Left ventricle myocardium superior (tissue), 1 donor: ENCODE measurements around the gene HIC2. TPM values are rescaled to one million over a fixed set of nuclear protein-coding genes. Genes with fewer than 3 reads are reported as not detected.
"Not testable (repeated sequence)": the region's sequence is repeated elsewhere in the genome, so short reads cannot be mapped to it uniquely, and the experiment has no call there.

Experiments
- ATAC-seq: fragments of 200-7000 bp; cut with Tn5 transposase; one replicate; pipeline ENCODE4 v1.9.1; 2020; ENCODE audit warnings: mild to moderate bottlenecking, moderate library complexity
- DNase-seq: peaks from one replicate; pipeline ENCODE4 v3.0.0-alpha.2; 2020
- intact Hi-C: fragments of 100-400 bp; cut with micrococcal nuclease; formaldehyde crosslinking; loops from one replicate; pipeline ENCODE4 v1.11.0; 2022
- total RNA-seq: library from RNA; stranded (reverse); fragmentation: NEBNext Ultra II Directional; extraction: Animal tissue kit (Norgen Biotek cat#: 25700); gene quantifications from one replicate; pipeline ENCODE4 v1.2.1, GENCODE V29; 2021
- donor health status: DM: no; HTN: yes; CAD: no; lungs with severe emphysema.

HIC2 gene
- total RNA-seq, 1 donor from 2014 or later, result 1.2 TPM

DNA sequence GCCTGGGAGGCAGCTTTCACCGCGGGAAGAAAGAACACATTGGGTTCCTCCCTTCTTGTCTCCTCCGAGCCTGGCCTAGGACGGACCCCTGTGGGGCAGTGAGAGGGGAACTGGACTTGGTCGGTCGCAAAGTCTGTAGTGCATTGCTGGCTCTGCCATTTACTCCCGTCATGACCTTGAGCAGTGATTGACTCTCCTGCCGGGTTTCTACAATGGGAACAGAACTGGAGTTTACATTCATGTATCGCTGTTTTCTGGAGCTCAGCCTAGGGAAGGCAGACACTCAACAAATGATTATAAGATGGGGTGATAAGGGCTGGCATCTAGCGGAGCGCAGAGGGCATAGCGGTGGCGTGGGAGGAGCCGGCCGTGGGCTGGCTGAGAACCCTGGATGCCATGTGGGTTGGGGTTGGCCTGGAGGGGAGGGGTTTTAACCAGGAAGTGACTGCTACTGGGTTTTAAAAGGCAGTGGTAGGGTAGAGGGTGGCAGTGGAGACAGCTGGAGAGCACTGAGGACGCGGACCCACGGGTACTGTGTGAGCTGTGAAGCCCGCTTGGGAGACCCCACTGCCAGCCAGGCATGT, 3.1 kb downstream of the HIC2 start:
- intact Hi-C loops, DNase-seq: not testable (repeated sequence)
- ATAC-seq, result peak; percentile 8

DNA sequence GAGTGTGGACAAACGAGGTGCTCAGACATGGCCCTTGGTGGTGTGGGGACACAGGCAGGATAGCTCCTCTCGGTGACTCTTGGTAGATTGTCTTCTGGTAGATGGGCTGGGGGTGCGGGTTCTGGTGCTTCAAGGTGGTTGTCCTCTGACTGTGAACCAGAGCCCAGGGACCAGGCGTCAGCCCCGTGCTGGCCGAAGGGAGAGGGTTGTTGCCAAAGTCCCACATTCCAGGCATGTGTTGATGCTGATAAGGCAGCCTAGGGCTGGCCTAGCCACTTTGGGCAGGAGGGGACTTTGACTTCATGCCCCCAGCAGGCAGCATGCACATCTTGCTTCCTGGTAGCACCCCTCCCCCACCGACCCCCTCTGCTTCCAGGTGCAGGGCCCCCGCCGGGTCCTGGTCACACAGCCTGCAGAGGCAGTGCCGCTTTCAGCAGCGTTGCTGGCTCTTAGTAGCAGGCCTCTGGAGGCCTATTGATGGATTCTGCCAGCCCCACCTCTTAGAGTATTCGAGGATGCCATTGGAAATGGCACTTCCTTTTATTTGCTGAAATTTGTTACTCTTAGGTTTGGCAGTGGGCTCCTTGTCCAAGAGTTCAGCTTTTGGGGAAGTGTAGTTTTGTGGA, 7.0 kb downstream of the HIC2 start:
- intact Hi-C loops, DNase-seq: not testable (repeated sequence)
- peak; percentile 78 for ATAC-seq

DNA sequence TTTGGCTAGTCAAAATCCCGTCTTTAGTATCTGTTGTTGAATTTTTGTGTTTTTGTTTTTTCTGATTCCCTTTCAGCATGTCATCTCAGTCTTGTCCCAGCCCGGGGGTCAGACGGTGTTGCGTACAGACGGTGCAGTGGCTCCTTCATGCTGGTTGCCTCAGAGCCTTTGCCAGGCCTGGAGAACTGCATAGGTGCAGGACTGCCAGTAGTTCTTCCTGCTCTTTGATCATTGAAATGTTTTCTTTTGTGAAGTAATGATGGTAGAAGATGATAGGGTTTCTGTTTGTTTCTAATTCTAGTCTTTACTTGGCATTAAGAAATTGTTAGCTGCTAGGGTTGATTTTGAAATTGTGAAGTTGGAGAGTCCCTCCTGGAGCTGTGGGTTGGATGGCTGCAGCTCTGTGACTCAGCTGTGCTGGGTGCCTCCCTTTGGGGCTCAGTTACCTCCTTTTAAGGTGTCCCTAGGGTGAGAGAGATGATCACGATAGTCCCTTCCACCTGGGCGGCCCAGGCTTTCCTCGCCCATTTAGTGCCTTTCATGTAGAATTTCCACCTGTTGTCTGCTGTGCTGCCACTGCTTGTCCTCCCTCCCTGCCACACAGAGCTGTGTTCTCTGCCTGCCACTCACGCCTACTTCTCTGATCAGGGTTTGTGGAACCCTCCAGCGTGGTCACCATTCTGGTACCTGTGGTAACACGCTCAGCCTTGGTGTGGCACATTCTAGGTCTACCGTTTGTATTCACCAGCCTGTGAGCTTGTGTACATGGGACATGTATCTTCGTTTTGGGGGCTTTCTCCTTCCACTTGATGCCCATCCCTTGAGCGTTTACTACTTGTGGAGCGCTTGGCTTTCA, 17.4 kb downstream of the HIC2 start:
- DNase-seq, intact Hi-C loops, ATAC-seq: not testable (repeated sequence)

DNA sequence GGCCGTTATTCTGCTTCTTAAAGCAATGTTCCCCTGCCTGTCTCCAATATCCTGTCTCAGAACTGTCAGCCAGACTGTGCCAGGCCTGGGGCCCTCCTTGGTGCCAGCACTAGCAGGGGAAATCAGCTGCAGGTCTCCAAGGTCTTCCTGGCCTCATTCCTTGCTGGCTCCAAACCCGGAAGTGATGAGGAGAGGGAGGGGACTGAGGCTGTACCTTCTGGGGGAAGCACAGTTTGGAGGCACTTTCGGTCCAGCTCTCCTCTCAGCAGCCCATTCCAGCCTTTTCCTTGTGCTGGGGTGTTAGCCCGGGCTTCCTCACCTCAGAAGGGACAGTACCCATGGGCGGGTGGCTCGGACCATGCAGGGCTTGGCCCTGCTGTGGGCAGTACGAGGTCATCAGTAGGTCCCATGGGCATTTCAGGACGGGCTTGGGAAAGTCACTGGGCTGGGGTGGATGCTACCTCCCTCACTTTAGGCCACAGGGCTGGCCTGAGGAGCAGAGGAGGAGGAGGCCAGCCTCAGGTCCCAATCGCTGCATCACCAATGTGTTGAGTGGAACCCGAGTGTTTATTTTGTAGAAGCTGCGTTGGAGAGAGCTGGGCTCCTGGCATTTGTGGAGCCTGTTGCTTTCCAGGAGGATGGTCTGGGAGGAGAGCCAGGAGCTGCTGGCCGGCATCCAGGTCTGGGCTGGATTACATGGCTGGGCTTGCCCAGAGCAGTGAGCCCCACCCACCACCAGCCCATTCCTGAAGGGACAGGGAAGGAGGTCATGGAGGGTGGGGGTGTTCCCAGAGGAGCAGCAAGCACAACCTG, 19.0 kb downstream of the HIC2 start:
- DNase-seq, intact Hi-C loops: not testable (repeated sequence)
- ATAC-seq, result peak; percentile 81

DNA sequence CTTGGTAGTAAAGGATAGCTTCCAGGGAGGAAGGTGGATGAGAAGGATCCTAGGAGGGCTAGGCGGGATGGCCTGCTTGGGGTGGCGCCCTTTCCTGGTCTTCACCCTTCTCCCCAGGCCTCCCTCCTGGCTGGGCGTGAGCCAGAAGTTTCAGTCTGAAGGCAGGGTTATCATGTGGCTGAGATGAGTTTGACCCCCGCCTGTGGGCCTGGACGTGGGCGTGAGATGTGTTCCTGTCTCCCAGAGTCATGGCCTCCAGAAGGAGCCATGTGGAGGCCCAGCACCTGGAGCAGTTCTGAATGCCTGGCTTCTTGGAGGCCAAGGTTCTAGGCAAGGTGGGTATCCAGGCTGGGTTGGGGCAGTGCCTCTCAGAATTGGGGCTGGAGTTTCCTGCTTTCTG, 20.8 kb downstream of the HIC2 start:
- ATAC-seq, intact Hi-C loops, DNase-seq: not testable (repeated sequence)

DNA sequence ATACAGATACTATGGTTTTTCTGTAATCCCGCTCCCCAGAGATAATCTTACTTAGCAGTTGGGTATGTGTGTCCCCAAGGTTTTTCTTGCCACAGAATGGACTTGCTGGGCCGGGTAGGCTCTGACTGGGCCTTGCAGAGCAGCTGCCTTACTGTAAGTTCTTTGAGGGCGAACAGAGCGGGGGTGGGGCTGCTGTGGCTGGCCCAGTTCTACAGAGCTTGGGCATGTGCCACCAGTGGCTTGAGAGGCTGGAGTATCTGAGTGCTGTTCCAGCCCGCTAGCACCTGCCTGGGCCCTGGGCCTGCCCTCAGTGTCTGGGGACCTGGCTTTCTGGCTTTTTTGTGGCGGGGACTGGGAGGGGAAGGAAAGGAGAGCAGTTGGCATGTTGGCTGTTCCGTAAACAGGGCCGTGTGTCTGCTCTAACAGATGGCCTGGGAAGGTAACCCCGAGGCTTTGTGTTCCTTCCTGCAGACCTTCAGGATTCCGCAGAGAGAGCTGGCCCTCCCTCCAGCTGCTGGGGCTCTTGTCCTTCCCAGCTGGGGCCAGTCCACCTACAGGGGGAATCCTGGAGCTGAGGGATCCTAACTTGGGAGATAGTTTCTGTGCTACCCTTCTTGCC, 23.0 kb downstream of the HIC2 start:
- intact Hi-C loops, DNase-seq: not testable (repeated sequence)
- ATAC-seq, result peak; percentile 29

DNA sequence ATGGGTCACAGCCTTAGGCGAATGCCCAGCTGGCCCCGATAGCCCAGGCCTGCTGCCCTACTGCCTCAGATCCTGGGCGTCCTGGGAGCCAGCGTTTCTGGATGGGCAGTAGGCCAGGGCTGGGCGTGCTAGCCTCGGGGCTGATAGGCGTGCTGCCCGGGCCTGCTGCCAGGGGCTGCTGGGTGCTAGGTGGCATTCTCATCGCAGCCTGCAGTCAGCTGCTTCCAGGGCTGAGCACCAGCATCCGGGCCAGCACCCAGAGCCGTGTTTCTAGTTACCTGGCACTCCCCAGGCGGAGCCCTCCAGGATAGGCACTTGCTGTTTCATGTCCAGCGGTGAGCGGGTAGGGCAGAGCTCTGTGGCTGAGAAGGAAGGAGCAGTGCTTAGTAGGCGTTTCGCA, 23.5 kb downstream of the HIC2 start:
- ATAC-seq, result peak; percentile 74
- DNase-seq, intact Hi-C loops: not testable (repeated sequence)

DNA sequence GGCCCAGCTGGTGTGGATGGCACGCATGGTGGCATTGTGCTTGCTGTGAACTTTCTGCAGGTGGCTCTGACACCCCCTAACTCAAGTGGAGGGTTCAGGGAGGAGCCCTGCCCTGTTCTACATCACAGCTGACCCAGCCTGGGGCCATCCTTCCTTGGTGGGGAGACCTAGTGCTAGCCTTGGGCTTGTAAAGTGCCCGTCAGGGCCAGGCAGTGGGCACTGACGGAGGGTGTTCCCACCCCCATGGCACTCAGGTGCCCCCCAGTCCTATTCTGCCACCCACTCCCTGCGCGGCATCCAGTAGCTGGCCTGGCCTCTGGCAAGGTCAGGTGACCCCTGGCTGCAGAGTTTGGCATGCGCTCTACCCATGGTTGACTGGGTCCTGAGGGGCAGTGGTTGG, 24.0 kb downstream of the HIC2 start:
- peak; percentile 16 for DNase-seq
- intact Hi-C loops, result not testable (repeated sequence)

DNA sequence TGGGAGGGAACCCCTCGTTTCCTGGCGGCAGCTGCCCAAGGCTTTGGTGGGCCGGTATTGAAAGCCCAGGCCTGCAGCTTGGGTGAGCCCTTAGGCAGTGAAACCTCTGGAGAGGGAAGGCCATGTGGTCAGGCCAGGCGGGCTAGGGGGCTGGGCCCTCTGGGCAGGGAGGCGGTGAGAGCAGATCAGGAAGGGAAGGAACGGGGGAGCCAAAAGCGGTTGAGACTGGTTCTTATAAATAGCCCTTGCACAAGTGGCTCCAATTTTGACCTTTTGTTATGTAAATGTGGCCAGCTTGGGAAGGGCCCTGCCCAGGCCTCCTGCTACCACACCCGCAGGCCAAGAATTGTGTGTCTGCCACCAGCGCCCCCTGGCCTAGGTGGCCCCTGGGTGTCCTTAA, 25.0 kb downstream of the HIC2 start:
- DNase-seq, intact Hi-C loops: not testable (repeated sequence)
- peak; percentile 79 for ATAC-seq

More for the DNA sequence above, 24.0 kb downstream of the HIC2 start:
- not testable (repeated sequence) for ATAC-seq

DNA sequence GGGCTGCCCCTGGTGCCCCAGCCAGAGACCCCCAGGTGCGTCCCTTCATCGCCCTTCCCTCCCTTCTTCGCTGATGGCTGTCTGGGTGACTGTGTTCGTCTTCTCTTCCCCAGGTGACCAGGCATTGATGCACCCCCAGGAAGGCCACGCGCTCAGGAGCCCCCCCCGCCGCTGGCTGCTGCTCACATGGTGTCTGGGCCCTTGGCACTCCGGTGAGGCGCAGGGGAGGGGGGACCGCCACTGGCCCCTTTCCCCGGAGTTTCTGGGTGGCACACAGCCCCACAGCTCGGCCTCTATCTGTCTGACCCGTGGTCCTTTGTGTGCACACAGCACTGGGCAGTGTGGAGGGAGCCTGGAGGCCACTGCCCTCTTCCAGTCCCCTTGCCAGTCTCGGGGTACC, 25.5 kb downstream of the HIC2 start:
- ATAC-seq, intact Hi-C loops: not testable (repeated sequence)
- DNase-seq, result peak; percentile 34

DNA sequence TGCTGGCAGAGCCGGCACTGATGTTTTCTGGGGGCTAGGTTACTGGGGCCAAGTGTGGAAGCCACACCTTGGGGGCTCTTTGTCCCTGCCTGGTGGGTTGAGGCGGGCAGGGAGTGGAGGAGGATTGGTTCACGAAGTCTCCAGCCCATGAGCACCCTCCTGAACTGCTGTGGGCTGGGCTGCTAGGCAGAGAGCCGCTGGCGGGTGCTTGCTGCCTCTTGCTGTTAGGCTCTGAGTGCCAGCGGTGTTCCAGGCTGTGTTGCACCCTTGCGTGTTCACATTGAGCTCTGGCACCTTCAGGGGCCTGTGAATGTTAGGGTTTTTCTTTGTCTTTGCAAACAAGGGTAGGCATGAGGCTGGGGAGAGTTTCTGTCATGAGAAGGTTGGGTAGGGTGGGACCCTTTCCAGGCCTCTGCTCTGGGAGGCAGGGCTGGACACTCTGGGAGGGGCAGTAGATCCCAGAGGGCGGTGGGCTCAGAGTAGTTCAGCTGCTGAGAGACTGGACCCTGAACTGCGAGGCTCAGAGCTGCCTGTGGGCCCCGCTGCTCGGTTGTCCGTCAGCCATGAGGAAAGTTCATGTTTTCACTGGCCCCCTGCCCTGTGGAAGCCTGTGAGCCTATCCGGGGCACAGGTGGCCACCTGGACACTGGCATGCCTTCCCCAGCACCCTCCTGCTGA, 26.0 kb downstream of the HIC2 start:
- DNase-seq (peak; percentile 31), ATAC-seq (no peak)
- intact Hi-C loops, result no loop called here

DNA sequence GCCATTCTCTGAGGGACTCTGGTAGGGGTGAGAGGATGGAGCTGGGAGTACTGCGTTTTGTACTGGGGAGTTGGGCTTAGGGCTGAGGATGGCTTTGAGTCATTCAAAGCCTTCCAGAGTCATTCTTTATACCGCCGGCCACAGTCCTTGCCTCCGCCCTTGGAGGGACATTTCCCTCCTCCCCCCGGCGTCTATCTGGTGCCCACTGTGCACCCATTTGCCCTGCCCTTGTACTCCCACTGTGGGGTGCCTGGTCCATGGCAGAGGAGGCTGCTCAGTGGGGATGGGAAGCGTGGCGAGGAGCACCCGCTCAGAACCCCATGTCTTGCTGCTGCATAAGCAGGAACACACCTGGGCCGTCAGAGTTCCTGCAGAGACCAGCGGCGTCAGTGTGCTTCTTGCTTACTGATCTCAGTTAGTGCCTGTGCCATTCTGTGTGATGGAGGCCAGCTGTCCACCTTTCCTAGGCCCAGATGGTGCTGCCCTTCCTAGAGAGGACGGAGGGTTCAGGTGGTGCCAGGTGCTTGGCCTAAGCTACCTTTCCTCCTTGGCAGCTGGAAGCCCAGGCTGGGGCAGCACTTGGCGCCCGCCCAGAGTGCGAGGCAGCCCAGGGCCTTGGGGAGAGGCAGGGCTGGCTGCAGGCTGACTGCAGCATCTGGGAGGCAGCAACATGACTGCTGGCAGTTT, 26.7 kb downstream of the HIC2 start:
- peak; percentile 25 for DNase-seq
- no peak for ATAC-seq
- intact Hi-C loops, result no loop called here

DNA sequence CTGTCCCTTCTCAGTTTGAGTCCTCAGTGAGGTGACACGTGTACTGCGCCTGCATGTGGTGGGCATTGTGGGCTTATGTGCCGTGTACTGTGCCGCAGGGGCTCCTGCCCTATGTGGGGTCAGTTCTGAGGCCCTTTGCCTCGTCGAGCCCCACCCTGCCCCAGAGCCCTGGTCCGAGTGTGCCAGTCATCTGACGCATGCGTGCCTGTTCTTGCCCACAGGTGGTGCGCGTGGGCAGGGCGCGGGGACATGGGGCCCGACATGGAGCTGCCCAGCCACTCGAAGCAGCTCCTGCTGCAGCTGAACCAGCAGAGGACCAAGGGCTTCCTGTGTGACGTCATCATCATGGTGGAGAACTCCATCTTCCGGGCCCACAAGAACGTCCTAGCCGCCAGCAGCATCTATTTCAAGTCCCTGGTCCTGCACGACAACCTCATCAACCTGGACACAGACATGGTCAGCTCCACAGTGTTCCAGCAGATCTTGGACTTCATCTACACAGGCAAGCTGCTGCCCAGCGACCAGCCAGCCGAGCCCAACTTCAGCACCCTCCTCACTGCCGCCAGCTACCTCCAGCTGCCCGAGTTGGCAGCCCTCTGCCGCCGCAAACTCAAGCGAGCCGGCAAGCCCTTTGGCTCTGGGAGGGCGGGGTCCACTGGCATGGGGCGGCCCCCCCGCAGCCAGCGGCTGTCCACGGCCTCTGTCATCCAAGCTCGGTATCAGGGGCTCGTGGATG, 27.7 kb downstream of the HIC2 start:
- no peak for ATAC-seq
- DNase-seq, result peak; percentile 19
- intact Hi-C loops, result no loop called here

DNA sequence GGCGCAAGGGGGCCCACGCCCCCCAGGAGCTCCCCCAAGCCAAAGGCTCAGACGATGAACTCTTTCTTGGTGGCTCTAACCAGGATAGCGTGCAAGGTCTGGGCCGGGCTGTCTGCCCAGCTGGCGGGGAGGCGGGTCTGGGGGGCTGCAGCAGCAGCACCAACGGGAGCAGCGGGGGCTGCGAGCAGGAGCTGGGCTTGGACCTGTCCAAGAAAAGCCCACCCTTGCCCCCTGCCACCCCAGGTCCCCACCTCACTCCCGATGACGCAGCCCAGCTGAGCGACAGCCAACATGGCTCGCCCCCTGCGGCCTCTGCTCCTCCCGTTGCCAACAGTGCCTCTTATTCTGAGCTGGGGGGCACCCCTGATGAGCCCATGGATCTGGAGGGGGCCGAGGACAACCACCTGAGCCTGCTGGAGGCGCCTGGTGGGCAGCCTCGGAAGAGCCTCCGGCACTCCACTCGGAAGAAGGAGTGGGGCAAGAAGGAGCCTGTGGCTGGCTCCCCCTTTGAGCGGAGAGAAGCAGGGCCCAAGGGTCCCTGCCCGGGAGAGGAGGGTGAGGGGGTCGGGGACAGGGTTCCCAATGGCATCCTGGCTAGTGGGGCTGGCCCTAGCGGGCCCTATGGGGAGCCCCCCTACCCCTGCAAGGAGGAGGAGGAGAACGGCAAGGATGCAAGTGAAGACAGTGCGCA, 28.4 kb downstream of the HIC2 start:
- DNase-seq, result peak; percentile 14
- intact Hi-C loops, result no loop called here
- no peak for ATAC-seq

DNA sequence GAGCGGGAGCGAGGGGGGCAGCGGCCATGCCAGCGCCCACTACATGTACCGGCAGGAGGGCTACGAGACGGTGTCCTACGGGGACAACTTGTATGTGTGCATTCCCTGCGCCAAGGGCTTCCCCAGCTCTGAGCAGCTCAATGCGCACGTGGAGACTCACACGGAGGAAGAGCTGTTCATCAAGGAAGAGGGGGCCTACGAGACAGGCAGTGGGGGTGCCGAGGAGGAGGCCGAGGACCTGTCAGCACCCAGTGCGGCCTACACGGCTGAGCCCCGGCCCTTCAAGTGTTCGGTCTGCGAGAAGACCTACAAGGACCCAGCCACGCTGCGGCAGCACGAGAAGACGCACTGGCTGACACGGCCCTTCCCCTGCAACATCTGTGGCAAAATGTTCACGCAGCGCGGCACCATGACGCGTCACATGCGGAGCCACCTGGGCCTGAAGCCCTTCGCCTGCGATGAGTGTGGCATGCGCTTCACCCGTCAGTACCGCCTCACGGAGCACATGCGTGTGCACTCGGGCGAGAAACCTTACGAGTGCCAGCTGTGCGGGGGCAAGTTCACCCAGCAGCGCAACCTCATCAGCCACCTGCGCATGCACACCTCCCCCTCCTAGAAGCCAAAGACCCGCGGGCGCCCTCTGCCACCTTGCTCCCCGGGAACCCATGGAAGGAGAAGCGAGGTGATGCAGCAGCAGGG, 29.1 kb downstream of the HIC2 start:
- intact Hi-C loops, result no loop called here
- peak; percentile 23 for DNase-seq

More for the DNA sequence above, 29.1 kb downstream of the HIC2 start:
- no peak for ATAC-seq
